ENCODE results near the gene FOXO1. TPM values are rescaled to one million over a fixed set of nuclear protein-coding genes. Genes with fewer than 3 reads are reported as not detected.

The FOXO1 gene
- total and polyA plus RNA-seq, 7 donors, result 9.0 to 36.8 (median 30.9) TPM

DNA sequence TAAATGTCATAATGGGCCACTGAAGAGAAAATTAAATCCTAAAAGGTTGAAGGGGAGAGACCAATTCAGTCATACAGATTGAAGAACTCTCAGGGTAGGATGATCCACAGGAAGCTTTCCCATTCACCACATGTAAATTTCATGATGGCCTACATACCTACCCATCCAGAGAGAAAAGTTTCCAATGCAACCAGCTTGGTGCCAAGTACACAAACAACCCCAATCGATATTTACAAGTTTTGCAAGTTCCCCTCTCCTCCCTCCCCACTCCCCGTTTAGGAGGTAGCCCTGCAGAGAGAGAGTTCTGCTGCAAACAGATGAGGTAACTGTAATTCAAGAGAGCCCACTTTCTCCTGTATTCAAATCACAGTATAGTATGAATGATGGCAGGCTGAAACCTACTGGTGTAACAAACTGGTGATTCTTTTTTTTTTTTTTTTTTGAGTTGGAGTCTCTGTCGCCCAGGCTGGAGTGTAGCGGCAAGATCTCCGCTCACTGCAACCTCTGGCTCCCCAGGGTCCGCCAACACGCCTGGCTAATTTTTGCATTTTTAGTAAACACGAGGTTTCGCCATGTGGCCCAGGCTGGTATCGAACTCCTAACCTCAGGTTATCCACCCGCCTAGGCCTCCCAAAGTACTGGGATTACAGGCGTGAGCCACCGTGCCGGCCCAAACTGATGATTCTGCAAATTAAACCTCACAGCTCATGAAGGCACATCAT lies 14.4 kb downstream of the FOXO1 start:
- Histone ChIP-seq H3K9me3 (no peaks in the 10 kb centered on the region), H3K27me3 (no peaks in the 10 kb centered on the region), H3K4me1 (peaks cover 0 to 76% (median 66%) of the 10 kb centered on the region in 4 donors), H3K27ac (no peak overlapping the region), H3K4me3 (no peak overlapping the region), H3K36me3 (no peaks in the 10 kb centered on the region)
- TF ChIP-seq POLR2AphosphoS5 (IDR thresholded peaks at IDR 0.05) (no peak), CTCF (IDR thresholded peaks at IDR 0.05) (no peak), POLR2A (IDR thresholded peaks at IDR 0.05) (no peak), EP300 (IDR thresholded peaks at IDR 0.05) (no peak)
- 74 to 91% methylated on average over 14 of the region's 14 CpGs for WGBS, 2 donors
- no peak for DNase-seq
- intact Hi-C loops (cut with DNase I), result no loop called here

- Histone ChIP-seq H3K27ac (peak overlapping the region in 2 of 4 donors; percentile 2 to 3), H3K27me3 (no peaks in the 10 kb centered on the region), H3K4me3 (no peak overlapping the region), H3K9me3 (no peaks in the 10 kb centered on the region), H3K4me1 (peaks cover 0 to 77% (median 72%) of the 10 kb centered on the region in 4 donors), H3K36me3 (no peaks in the 10 kb centered on the region)
- no peak for DNase-seq
- TF ChIP-seq EP300 (IDR thresholded peaks at IDR 0.05), result no peak
- TF ChIP-seq POLR2A (IDR thresholded peaks at IDR 0.05), result no peak
- TF ChIP-seq CTCF (IDR thresholded peaks at IDR 0.05), result no peak
- no peak for TF ChIP-seq POLR2AphosphoS5 (IDR thresholded peaks at IDR 0.05)
- 32 to 48% methylated on average over 3 of the region's 3 CpGs for WGBS, 2 donors
- intact Hi-C loops (cut with DNase I), result no loop called here
Measured at GRCh38 chr13:40648841-40649240, 17.6 kb downstream of the FOXO1 start.

- WGBS, 2 donors, result 8 to 27% methylated on average over 2 of the region's 2 CpGs
- H3K27me3 ChIP-seq, result no peaks in the 10 kb centered on the region
- no peak overlapping the region for H3K4me3 ChIP-seq
- TF ChIP-seq CTCF (IDR thresholded peaks at IDR 0.05) (no peak), EP300 (IDR thresholded peaks at IDR 0.05) (no peak), POLR2AphosphoS5 (IDR thresholded peaks at IDR 0.05) (no peak), POLR2A (IDR thresholded peaks at IDR 0.05) (no peak)
- intact Hi-C loops (cut with DNase I), result no loop called here
- H3K4me1 ChIP-seq, result peaks cover 0 to 71% (median 66%) of the 10 kb centered on the region in 4 donors
- no peaks in the 10 kb centered on the region for H3K9me3 ChIP-seq
- DNase-seq, result no peak
- H3K36me3 ChIP-seq, result no peaks in the 10 kb centered on the region
- no peak overlapping the region for H3K27ac ChIP-seq
Measured at GRCh38 chr13:40648040-40648439, 18.4 kb downstream of the FOXO1 start.

DNA sequence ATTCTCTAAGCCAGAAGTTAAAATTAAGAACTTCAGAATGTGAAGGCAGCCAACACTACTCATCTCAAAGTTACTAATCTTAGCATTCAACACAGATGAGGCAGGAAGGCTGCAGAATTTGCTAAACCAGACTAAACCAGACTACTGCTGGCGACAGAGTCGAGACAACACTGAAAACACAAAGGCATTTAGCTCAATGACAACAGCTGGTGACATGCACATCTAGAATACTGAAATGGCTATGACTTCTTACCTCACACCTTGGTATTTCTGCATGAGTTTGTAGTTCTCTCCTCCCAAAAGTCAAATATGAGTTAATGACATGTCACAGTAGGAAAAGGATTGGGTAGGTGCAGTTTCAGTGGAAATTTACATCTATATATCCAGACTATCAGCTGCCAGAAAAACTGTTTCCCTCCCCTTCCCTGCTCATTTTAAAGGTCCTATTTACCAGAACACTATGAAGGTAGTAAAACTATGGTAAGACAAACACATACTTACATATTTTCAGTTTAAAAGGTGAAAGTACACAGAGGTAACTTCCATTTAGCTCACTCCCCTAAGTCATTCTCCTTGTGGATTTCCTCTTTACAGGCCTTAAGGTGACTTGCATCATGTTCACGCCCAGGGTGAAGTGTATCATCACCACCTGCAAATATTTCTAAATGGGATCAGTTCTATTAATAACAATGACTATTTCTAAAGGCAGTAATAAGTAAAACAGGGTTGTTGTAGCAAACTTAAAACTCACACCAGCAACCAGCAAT lies 21.4 kb downstream of the FOXO1 start:
- 16 to 55% methylated on average over 3 of the region's 3 CpGs for WGBS, 2 donors
- TF ChIP-seq POLR2A (IDR thresholded peaks at IDR 0.05) (no peak), POLR2AphosphoS5 (IDR thresholded peaks at IDR 0.05) (no peak), EP300 (IDR thresholded peaks at IDR 0.05) (no peak), CTCF (IDR thresholded peaks at IDR 0.05) (no peak)
- H3K4me1 ChIP-seq, result peaks cover 0 to 79% (median 71%) of the 10 kb centered on the region in 4 donors
- peak overlapping the region in 1 of 4 donors; percentile 8 for H3K27ac ChIP-seq
- intact Hi-C loops (cut with DNase I), result no loop called here
- no peaks in the 10 kb centered on the region for H3K36me3 ChIP-seq
- H3K27me3 ChIP-seq, result no peaks in the 10 kb centered on the region
- H3K4me3 ChIP-seq, result no peak overlapping the region
- no peaks in the 10 kb centered on the region for H3K9me3 ChIP-seq
- DNase-seq, result no peak

Measured in sigmoid colon (tissue), 7 donors.